Fibroblast of pulmonary artery (primary cell): ENCODE measurements around the gene EPB41L4B.

Experiments
- DNase-seq: peaks from one replicate; pipeline ENCODE4 v3.0.0-alpha.2; 2010; ENCODE audit warnings: low read depth
- H3K4me3 ChIP-seq: replicated peaks from 2 replicates; pipeline ENCODE4 v1.5.1; 2011; ENCODE audit warnings: low read depth, mild to moderate bottlenecking, control low read depth, low read length, moderate library complexity
- TF ChIP-seq, protein P1 (sequence below): IDR thresholded peaks from 2 replicates; pipeline ENCODE4 v1.5.1; 2011; ENCODE audit warnings: mild to moderate bottlenecking, control low read depth, low read length, inconsistent platforms; ENCODE audit errors: missing control alignments

EPB41L4B gene

GRCh38 chr9:109316207-109316640, 4.6 kb downstream of the EPB41L4B start:
- H3K4me3 ChIP-seq: no peak overlapping the region
- TF ChIP-seq, protein P1, sequence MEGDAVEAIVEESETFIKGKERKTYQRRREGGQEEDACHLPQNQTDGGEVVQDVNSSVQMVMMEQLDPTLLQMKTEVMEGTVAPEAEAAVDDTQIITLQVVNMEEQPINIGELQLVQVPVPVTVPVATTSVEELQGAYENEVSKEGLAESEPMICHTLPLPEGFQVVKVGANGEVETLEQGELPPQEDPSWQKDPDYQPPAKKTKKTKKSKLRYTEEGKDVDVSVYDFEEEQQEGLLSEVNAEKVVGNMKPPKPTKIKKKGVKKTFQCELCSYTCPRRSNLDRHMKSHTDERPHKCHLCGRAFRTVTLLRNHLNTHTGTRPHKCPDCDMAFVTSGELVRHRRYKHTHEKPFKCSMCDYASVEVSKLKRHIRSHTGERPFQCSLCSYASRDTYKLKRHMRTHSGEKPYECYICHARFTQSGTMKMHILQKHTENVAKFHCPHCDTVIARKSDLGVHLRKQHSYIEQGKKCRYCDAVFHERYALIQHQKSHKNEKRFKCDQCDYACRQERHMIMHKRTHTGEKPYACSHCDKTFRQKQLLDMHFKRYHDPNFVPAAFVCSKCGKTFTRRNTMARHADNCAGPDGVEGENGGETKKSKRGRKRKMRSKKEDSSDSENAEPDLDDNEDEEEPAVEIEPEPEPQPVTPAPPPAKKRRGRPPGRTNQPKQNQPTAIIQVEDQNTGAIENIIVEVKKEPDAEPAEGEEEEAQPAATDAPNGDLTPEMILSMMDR: no peak
- DNase-seq: peak; percentile 37

GRCh38 chr9:109315480-109316206, 5.2 kb downstream of the EPB41L4B start:
- no peak overlapping the region for H3K4me3 ChIP-seq
- TF ChIP-seq, protein P1: no peak
- DNase-seq: no peak

- no peak overlapping the region for H3K4me3 ChIP-seq
- no peak for DNase-seq
- TF ChIP-seq, protein P1: no peak
These were observed 6.8 kb downstream of the EPB41L4B start for GRCh38 chr9:109314011-109314531.

GRCh38 chr9:109313351-109313750, 7.5 kb downstream of the EPB41L4B start:
- TF ChIP-seq, protein P1: no peak
- DNase-seq: no peak
- H3K4me3 ChIP-seq: no peak overlapping the region

DNA sequence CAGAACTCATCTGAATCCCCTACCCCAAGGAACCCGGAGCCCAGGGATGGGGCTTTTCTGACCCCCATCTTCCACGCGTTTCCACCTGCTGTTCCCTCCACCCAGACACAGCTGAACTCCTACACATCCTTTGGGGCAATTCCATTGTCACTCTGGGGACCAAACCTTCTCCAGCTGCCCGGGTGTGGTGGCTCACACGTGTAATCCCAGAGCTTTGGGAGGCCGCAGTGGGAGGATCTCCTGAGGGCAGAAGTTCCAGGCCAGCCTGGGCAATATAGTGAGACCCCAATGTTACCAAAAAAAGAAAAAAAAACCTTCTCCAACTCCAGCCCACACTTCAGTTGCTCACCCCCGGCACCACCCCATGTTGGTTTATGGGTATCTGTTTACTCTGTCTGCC, 8.1 kb downstream of the EPB41L4B start:
- no peak overlapping the region for H3K4me3 ChIP-seq
- no peak for DNase-seq
- TF ChIP-seq, protein P1: no peak

DNA sequence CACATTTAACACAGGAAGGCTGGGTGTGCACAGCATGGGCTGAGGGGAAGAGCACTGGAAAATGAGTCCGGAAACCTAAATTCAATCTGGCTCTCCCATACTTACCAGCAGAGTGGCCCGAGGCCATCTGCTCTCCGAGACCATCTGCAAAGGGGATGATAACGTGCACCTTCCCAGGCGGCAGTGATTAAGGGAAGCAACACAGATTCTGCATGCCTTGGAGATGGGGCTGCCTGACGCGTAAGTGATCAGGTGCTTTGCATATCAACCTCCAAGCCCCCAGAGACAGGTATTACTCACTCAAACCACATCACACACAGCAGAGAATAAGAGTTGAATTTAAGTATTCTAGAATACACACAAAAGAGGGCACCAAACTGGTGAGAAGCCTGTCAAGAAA, 9.1 kb downstream of the EPB41L4B start:
- no peak overlapping the region for H3K4me3 ChIP-seq
- no peak for DNase-seq

More for the DNA sequence above, 9.1 kb downstream of the EPB41L4B start:
- TF ChIP-seq, protein P1: no peak
